NCI-H446 treated with DMSO at 0.1 percent for 48 hours (cell line): ENCODE data around the gene IGF1R.
A peak's percentile ranks its signal among the peaks of the same experiment; 100 is the strongest.

ENCODE experiments used
- DNase-seq: peaks from one replicate; lab custom pipeline; 2025; lab: John Stamatoyannopoulos, UW

Gene IGF1R

DNA sequence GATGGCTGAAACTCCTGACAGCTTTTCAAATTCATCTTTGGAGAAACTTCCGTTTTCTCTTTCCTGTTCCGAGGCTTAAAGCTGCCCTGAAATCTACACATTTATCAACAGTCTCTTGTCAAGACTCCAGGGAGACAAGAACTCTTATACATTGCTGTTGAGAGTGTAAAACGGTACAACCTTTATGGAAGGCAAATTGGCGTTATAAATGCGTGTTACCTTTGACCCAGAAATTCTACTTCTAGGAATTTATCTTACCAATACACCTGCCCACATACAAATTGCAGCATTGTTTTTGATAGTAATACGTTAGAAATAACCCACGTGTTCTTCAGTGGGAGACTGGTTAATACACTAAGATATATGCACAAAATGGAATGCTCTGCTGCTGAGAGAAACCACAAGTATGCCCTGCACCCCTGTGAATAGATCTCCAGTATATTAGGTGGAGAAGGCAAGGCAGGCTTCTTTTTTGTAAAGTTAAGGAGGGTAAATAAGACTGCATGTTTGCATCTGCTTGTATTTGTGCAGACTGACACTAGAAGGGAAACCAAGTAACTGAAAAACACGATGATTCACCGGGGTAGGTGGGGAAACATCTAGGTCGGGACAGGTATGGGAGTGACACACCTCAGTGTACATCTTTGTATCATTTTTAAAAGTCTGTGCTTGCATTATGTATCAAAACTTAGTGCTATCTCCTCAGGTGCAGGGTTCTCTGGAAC, 97.5 kb downstream of the IGF1R start:
- DNase-seq, result no peak

GRCh38 chr15:98746375-98747155, 98.2 kb downstream of the IGF1R start:
- no peak for DNase-seq

DNA sequence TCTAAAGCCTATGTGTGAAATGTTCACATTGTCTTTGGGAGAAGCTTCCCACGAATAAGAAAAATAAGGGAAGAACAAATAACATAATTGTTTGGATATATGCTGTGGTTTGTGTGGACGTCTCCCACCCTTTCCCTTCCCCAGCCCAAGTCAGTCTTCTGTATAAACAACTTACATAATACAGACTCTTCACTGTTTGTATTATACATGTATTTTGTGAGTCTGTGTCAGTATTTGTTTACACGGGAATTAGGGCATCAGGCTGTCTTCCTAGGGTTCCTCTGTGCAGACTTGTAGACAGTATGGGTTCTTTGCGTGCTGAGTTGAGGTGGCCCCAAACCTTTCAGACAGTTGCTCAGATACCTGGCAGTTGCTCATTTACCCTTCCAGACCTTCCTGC, 103.4 kb downstream of the IGF1R start:
- DNase-seq, result no peak

- DNase-seq, result no peak
Observed at GRCh38 chr15:98753726-98754656, 105.7 kb downstream of the IGF1R start.

DNA sequence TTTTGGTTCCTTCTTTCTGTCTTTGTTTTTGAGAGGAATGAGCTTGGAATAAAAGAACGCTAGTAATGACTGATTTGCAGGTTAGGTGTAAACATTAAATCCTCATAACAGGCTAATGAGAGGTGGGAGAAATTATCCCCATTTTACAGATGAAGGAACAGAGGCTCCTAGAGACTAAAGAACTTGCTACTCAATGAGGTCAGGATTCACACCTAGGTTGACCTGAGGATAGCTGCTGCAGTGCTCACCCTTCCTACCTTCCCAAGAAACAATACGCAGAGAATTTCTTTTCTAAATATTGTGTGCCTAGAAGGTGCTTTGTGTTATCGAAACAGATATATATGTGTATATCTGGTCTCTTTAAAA, 106.3 kb downstream of the IGF1R start:
- no peak for DNase-seq

DNA sequence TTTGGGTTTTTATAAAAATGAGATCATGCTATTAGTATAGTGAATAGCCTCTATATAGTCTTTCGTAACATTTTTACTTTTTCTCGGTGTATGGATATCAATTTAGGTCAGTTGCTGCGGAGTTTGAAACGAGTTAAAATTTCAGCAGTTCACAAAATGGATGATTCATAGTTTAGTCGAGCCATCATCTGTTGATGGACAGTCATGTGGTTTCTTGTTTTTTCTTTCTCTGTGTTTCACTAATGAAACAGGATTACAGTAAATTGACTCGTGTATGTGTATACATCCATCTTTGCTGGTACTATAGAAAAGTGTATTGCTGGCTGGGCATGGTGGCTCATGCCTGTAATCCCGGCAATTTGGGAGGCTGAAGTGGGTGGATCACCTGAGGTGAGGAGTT, 106.8 kb downstream of the IGF1R start:
- DNase-seq, result no peak

GRCh38 chr15:98755781-98756180, 107.4 kb downstream of the IGF1R start:
- no peak for DNase-seq

- no peak for DNase-seq
Observed at GRCh38 chr15:98758224-98758623, 109.9 kb downstream of the IGF1R start.

DNA sequence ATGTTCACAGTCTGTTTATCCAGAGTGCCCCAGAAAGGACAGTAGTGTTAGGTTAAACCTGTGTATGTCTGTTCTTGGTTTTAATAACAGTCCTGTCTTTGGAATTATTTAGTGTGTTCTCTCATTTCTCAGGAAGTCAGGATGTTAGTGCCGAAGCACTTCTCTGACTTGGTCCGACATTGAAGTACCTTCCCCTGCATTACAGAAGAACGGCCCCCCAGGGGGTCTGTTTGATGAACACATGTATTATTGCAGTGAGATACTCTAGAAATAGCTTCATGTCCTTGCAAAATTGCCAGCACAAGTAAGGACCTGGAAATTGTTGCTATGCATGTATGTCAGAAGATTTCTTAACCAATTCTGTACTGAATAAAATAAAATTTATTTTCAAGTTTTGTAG, 110.9 kb downstream of the IGF1R start:
- DNase-seq, result no peak

GRCh38 chr15:98760112-98760826, 111.9 kb downstream of the IGF1R start:
- DNase-seq, result peak; percentile 9

DNA sequence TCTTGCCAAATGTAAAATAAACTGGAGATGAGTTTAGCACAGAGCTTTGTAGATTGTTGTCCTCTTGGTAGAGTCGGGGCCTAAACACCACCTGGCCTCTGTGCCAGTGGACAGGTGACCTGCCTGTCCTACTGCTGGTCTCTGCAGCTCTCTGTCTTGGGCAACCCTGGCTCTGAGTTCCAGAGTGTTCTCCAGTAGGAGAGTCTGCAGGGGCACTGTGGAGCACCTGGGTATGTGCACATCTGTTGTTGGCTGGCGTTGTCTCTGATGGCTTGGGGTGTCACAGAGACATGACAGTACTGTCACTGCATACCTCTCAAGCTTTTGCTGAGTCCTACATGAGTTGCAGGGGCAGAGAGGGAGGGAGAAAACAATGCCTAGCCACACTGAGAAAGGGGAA, 112.6 kb downstream of the IGF1R start:
- no peak for DNase-seq

DNA sequence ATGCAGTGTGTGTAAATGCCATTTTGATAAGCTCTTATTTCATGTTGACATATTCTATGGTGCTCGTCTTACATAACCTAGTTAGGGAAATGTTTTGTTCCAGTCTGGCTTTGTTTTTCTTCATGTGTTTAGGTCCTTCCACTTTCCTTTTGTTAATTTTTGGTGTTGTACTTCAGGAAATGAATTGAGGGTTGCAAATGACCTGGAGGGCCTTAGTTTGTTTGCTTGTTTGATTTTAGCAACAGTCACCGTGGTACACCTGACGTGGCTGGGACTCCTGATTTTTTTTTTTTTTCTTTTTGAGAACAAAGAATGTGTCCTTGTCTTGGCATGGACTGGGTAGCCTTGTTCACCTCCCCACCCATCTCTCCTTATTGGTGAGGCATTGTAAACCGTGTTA, 114.8 kb downstream of the IGF1R start:
- no peak for DNase-seq

- DNase-seq, result no peak
Observed at GRCh38 chr15:98764291-98764690, 116.0 kb downstream of the IGF1R start.

GRCh38 chr15:98765610-98766009, 117.3 kb downstream of the IGF1R start:
- no peak for DNase-seq

- DNase-seq, result no peak
Observed at GRCh38 chr15:98767692-98768091, 119.4 kb downstream of the IGF1R start.

DNA sequence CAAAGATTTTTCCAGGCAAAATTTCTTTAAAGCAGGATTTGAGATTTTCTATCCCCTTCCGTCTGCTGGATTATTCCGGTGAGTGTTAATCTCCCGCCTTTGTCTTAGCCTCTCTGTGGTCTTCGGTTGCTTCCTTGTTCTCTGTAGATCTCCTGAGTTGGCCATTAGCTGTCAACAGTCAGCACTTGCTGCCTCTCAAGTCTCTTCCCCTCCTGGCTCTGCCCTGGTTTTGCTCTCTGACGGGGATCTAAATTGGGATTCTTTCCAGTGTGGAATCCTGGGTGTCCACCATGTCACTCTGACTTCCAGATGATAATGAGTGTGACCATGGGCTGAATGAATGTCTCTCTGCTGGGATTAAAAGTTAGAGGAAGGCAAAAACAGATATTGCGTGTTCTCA, 121.5 kb downstream of the IGF1R start:
- DNase-seq, result no peak

DNA sequence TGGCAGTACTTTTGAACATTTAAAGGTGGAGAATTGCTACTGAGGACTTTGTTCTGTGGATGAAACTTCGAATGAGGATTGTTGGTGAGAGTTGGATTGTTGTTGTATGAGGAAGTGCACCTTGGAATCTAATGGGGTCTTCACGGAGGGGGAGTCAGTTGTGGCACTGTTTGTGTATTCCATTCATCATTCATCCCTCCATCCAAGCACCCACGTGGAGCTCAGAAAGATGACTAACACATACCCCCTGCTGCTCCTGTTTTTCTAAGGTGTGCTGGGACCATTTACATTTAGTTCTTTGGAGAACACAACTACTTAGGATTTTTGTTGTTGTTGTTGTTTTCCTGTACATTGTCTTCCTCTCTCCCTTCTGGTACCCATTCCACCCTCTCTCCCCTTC, 122.6 kb downstream of the IGF1R start:
- DNase-seq, result no peak

GRCh38 chr15:98771541-98771940, 123.2 kb downstream of the IGF1R start:
- no peak for DNase-seq

GRCh38 chr15:98772895-98773294, 124.6 kb downstream of the IGF1R start:
- DNase-seq, result no peak

GRCh38 chr15:98773616-98774015, 125.3 kb downstream of the IGF1R start:
- DNase-seq, result no peak

DNA sequence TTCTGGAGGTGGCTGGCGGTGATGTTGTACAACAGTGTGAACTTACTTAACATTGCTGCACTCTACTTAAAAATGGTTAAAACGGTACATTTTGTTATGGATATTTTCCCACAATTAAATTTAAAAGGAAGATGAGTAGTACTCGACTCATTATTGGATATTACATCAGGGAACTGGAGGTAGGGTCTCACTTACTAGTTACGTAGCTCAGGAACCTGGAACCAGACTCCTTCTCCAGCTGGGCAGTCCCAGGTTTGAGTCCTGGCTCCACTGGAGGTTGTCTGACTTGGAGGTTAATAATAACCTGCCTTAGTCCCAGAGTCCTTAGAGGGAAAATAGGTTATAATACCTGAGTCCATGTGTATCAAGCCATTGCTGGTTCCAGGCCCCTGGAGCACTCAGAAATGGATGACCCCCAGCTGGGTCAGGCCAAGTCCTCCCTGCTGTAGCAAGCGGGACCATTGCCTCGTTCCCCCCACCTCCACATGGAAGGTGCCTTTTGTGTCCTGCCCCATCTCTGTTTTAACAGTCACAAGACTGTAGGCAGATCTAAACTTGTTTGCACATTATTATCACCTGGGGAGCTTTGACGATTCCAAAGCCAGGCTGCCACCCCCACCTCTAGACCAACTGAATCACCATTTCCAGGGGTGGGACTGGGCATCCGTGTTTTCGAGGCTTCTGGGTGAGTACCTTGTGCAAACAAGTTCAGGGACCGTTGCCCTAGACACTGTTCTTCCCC, 126.6 kb downstream of the IGF1R start:
- no peak for DNase-seq
